K562 (cell line): ENCODE measurements around the gene POU2AF1. TPM values are rescaled to one million over a fixed set of nuclear protein-coding genes. Genes with fewer than 3 reads are reported as not detected.

Experiments used
- ERF ChIP-seq: fragments of 450-650 bp; formaldehyde crosslinking; IDR thresholded peaks from 2 replicates; pipeline ENCODE4 v1.4.0; 2020; ENCODE audit warnings: mild to moderate bottlenecking, mixed read lengths
- POLR2H ChIP-seq: IDR thresholded peaks from 2 replicates; pipeline ENCODE4 v1.6.1; 2016; ENCODE audit warnings: missing genetic modification characterization, low read depth, mild to moderate bottlenecking, control low read depth, missing compliant biosample characterization, moderate library complexity
- ZNF717 ChIP-seq: fragments of 250-450 bp; sonication (Bioruptor Pico); IDR thresholded peaks from 2 replicates; pipeline ENCODE4 v1.5.0; 2021
- polyA plus RNA-seq, 8 experiments: library from polyadenylated mRNA; depleted of rRNA in 4 of 8; stranded (reverse) in 5 of 8; unstranded in 3 of 8; fragments of >200 nt; fragmentation: Nextera tagmentation in 2 of 8; fragmentation: Illumina TruSeq in 1 of 8; extraction: Ambion mirVana in 2 of 8; extraction: Trizol in 1 of 8; gene quantifications; 2 replicates each; pipeline versions ENCODE4 v1.2.1 to v1.2.3, GENCODE V29; 2011 to 2014; ENCODE audit warnings: inconsistent platforms in 1 of 8, missing spikeins in 1 of 8
- total RNA-seq, 7 experiments: library from RNA; depleted of rRNA in 6 of 7; stranded (reverse); fragments of >200 nt in 6 of 7; fragmentation: Illumina TruSeq in 2 of 7; extraction: Trizol in 2 of 7; gene quantifications; 2 replicates each; pipeline versions ENCODE4 v1.2.1 to v1.2.3, GENCODE V29; 2011 to 2021; ENCODE audit warnings: low replicate concordance in 1 of 7
- TF ChIP-seq, protein P1 (sequence below): fragments of 250-450 bp; sonication (Bioruptor Pico); IDR thresholded peaks from 2 replicates; pipeline ENCODE4 v1.8.0; 2022; ENCODE audit warnings: inconsistent platforms
- TF ChIP-seq, protein P2 (sequence below): fragments of 250-450 bp; sonication (Bioruptor Pico); IDR thresholded peaks from 2 replicates; pipeline ENCODE4 v1.8.0; 2022; ENCODE audit warnings: moderate library complexity, mild to moderate bottlenecking, inconsistent platforms
- TF ChIP-seq, protein P3 (sequence below): fragments of 450-650 bp; IDR thresholded peaks from 2 replicates; pipeline ENCODE4 v1.6.1; 2014; ENCODE audit warnings: low read depth, mild to moderate bottlenecking, moderate library complexity, borderline replicate concordance
- TF ChIP-seq, protein P4 (sequence below): fragments of 450-650 bp; formaldehyde crosslinking; IDR thresholded peaks from 2 replicates; pipeline ENCODE4 v1.4.0; 2022; ENCODE audit warnings: mild to moderate bottlenecking, moderate library complexity

The POU2AF1 gene
- total and polyA plus RNA-seq, 9 of the 15 experiments (the other 6 are each of a cell fraction or from before 2014, with no cell fraction given), result 0.09 TPM; not detected in 8

DNA sequence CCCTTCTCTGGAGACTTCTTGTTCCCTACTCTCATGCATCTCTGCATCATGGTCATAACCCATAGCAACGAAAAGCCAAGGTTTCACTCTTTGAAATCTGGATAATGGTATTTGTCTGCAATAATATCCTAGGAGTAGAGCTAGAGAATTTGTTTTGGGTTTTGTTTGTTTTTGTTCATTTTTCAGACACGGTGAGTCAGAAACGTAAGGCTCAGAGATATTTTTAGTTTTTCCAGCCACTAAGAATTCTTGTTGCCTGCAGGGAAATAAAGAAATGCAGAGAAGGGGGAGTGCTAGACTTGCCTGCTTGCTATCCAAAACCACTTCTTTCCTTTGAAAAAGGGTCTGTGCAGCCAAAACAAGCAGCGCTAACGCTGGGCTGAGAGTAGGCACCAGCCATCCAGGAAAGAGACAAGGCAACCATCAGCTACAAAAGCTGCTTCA lies 54.8 kb downstream of the POU2AF1 start (continued):
- TF ChIP-seq, protein P1, sequence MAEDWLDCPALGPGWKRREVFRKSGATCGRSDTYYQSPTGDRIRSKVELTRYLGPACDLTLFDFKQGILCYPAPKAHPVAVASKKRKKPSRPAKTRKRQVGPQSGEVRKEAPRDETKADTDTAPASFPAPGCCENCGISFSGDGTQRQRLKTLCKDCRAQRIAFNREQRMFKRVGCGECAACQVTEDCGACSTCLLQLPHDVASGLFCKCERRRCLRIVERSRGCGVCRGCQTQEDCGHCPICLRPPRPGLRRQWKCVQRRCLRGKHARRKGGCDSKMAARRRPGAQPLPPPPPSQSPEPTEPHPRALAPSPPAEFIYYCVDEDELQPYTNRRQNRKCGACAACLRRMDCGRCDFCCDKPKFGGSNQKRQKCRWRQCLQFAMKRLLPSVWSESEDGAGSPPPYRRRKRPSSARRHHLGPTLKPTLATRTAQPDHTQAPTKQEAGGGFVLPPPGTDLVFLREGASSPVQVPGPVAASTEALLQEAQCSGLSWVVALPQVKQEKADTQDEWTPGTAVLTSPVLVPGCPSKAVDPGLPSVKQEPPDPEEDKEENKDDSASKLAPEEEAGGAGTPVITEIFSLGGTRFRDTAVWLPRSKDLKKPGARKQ (CRISPR knock-in tag), result no peak
- TF ChIP-seq ZNF717 (CRISPR knock-in tag) (no peak), ERF (CRISPR knock-in tag) (no peak), POLR2H (tag) (no peak)
- TF ChIP-seq, protein P2, sequence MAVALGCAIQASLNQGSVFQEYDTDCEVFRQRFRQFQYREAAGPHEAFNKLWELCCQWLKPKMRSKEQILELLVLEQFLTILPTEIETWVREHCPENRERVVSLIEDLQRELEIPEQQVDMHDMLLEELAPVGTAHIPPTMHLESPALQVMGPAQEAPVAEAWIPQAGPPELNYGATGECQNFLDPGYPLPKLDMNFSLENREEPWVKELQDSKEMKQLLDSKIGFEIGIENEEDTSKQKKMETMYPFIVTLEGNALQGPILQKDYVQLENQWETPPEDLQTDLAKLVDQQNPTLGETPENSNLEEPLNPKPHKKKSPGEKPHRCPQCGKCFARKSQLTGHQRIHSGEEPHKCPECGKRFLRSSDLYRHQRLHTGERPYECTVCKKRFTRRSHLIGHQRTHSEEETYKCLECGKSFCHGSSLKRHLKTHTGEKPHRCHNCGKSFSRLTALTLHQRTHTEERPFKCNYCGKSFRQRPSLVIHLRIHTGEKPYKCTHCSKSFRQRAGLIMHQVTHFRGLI (CRISPR knock-in tag), result no peak
- TF ChIP-seq, protein P3, sequence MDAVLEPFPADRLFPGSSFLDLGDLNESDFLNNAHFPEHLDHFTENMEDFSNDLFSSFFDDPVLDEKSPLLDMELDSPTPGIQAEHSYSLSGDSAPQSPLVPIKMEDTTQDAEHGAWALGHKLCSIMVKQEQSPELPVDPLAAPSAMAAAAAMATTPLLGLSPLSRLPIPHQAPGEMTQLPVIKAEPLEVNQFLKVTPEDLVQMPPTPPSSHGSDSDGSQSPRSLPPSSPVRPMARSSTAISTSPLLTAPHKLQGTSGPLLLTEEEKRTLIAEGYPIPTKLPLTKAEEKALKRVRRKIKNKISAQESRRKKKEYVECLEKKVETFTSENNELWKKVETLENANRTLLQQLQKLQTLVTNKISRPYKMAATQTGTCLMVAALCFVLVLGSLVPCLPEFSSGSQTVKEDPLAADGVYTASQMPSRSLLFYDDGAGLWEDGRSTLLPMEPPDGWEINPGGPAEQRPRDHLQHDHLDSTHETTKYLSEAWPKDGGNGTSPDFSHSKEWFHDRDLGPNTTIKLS, result no peak
- TF ChIP-seq, protein P4, sequence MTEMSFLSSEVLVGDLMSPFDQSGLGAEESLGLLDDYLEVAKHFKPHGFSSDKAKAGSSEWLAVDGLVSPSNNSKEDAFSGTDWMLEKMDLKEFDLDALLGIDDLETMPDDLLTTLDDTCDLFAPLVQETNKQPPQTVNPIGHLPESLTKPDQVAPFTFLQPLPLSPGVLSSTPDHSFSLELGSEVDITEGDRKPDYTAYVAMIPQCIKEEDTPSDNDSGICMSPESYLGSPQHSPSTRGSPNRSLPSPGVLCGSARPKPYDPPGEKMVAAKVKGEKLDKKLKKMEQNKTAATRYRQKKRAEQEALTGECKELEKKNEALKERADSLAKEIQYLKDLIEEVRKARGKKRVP (CRISPR knock-in tag), result no peak
